Ishikawa (cell line): ENCODE results near the gene SDK2.

ENCODE experiments used
- CEBPB ChIP-seq: IDR thresholded peaks from 2 replicates; pipeline ENCODE4 v1.6.1; 2012
- CREB1 ChIP-seq: IDR thresholded peaks from 2 replicates; pipeline ENCODE4 v1.6.1; 2012; ENCODE audit warnings: low read depth
- EGR1 ChIP-seq: IDR thresholded peaks from 2 replicates; pipeline ENCODE4 v1.6.1; 2012
- EP300 ChIP-seq: IDR thresholded peaks from 2 replicates; pipeline ENCODE4 v1.6.1; 2012; ENCODE audit warnings: borderline replicate concordance
- FOXM1 ChIP-seq: IDR thresholded peaks from 2 replicates; pipeline ENCODE4 v1.6.1; 2012; ENCODE audit warnings: low read depth, borderline replicate concordance
- MAX ChIP-seq: IDR thresholded peaks from 2 replicates; pipeline ENCODE4 v1.6.1; 2012
- NFIC ChIP-seq: IDR thresholded peaks from 2 replicates; pipeline ENCODE4 v1.6.1; 2012
- RAD21 ChIP-seq: IDR thresholded peaks from 2 replicates; pipeline ENCODE4 v1.6.1; 2012; ENCODE audit warnings: low read depth
- TAF1 ChIP-seq: IDR thresholded peaks from 2 replicates; pipeline ENCODE4 v1.6.1; 2012; ENCODE audit warnings: low read depth, mild to moderate bottlenecking
- TCF12 ChIP-seq: IDR thresholded peaks from 2 replicates; pipeline ENCODE4 v1.6.1; 2012; ENCODE audit warnings: low read depth
- TEAD4 ChIP-seq: IDR thresholded peaks from 2 replicates; pipeline ENCODE4 v1.6.1; 2012
- USF1 ChIP-seq: IDR thresholded peaks from 2 replicates; pipeline ENCODE4 v1.6.1; 2012
- YY1 ChIP-seq: IDR thresholded peaks from 2 replicates; pipeline ENCODE4 v1.6.1; 2012; ENCODE audit warnings: low read depth
- ZBTB7A ChIP-seq: IDR thresholded peaks from 2 replicates; pipeline ENCODE4 v1.6.1; 2012; ENCODE audit warnings: low read depth
- TF ChIP-seq, protein P1 (sequence below): IDR thresholded peaks from 2 replicates; pipeline ENCODE4 v1.6.1; 2012; ENCODE audit warnings: low read depth, mild to moderate bottlenecking

SDK2 gene

GRCh38 chr17:73600103-73600871 is 44.0 kb downstream of the SDK2 start:
- no peak for TF ChIP-seq TAF1
- TF ChIP-seq YY1: no peak
- TF ChIP-seq RAD21: no peak
- no peak for TF ChIP-seq MAX
- TF ChIP-seq, protein P1, sequence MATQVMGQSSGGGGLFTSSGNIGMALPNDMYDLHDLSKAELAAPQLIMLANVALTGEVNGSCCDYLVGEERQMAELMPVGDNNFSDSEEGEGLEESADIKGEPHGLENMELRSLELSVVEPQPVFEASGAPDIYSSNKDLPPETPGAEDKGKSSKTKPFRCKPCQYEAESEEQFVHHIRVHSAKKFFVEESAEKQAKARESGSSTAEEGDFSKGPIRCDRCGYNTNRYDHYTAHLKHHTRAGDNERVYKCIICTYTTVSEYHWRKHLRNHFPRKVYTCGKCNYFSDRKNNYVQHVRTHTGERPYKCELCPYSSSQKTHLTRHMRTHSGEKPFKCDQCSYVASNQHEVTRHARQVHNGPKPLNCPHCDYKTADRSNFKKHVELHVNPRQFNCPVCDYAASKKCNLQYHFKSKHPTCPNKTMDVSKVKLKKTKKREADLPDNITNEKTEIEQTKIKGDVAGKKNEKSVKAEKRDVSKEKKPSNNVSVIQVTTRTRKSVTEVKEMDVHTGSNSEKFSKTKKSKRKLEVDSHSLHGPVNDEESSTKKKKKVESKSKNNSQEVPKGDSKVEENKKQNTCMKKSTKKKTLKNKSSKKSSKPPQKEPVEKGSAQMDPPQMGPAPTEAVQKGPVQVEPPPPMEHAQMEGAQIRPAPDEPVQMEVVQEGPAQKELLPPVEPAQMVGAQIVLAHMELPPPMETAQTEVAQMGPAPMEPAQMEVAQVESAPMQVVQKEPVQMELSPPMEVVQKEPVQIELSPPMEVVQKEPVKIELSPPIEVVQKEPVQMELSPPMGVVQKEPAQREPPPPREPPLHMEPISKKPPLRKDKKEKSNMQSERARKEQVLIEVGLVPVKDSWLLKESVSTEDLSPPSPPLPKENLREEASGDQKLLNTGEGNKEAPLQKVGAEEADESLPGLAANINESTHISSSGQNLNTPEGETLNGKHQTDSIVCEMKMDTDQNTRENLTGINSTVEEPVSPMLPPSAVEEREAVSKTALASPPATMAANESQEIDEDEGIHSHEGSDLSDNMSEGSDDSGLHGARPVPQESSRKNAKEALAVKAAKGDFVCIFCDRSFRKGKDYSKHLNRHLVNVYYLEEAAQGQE: no peak
- no peak for TF ChIP-seq EP300
- TF ChIP-seq EGR1: no peak
- TF ChIP-seq FOXM1: no peak
- no peak for TF ChIP-seq USF1
- TF ChIP-seq TEAD4: no peak
- TF ChIP-seq NFIC: no peak
- no peak for TF ChIP-seq CEBPB
- no peak for TF ChIP-seq TCF12
- TF ChIP-seq CREB1: no peak
- no peak for TF ChIP-seq ZBTB7A

- TF ChIP-seq TAF1 (no peak), NFIC (no peak), EGR1 (no peak), TEAD4 (no peak), ZBTB7A (no peak), CEBPB (no peak), MAX (no peak), USF1 (no peak), EP300 (no peak), TCF12 (no peak), CREB1 (no peak), RAD21 (no peak), FOXM1 (no peak), YY1 (no peak)
- TF ChIP-seq, protein P1: no peak
These were observed 44.6 kb downstream of the SDK2 start for GRCh38 chr17:73599599-73599998.

GRCh38 chr17:73598212-73598611 is 46.0 kb downstream of the SDK2 start:
- TF ChIP-seq ZBTB7A: no peak
- TF ChIP-seq EGR1: no peak
- TF ChIP-seq, protein P1: no peak
- no peak for TF ChIP-seq CREB1
- no peak for TF ChIP-seq RAD21
- TF ChIP-seq EP300: no peak
- TF ChIP-seq MAX: no peak
- no peak for TF ChIP-seq USF1
- no peak for TF ChIP-seq YY1
- TF ChIP-seq TEAD4: no peak
- TF ChIP-seq CEBPB: no peak
- no peak for TF ChIP-seq TAF1
- no peak for TF ChIP-seq FOXM1
